ENCODE data around the gene HCN2.

- TF ChIP-seq, protein P1, sequence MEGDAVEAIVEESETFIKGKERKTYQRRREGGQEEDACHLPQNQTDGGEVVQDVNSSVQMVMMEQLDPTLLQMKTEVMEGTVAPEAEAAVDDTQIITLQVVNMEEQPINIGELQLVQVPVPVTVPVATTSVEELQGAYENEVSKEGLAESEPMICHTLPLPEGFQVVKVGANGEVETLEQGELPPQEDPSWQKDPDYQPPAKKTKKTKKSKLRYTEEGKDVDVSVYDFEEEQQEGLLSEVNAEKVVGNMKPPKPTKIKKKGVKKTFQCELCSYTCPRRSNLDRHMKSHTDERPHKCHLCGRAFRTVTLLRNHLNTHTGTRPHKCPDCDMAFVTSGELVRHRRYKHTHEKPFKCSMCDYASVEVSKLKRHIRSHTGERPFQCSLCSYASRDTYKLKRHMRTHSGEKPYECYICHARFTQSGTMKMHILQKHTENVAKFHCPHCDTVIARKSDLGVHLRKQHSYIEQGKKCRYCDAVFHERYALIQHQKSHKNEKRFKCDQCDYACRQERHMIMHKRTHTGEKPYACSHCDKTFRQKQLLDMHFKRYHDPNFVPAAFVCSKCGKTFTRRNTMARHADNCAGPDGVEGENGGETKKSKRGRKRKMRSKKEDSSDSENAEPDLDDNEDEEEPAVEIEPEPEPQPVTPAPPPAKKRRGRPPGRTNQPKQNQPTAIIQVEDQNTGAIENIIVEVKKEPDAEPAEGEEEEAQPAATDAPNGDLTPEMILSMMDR (IDR thresholded peaks at IDR 0.05; ENCODE audit: insufficient read depth, low read depth, low read length) = no peak
- TF ChIP-seq EZH2 (IDR thresholded peaks at IDR 0.05; ENCODE audit: insufficient read depth, low read length) = no peak
These were observed 68.6 kb downstream of the HCN2 start for GRCh38 chr19:658059-658839.
